A673 (cell line): Measurements from ENCODE around the gene STXBP4. TPM values are rescaled to one million over a fixed set of nuclear protein-coding genes. Genes with fewer than 3 reads are reported as not detected.

ENCODE experiments used
- BruUV-seq: library from RNA; stranded (reverse); fragments of 400-500 nt; replicated peaks from 2 replicates; lab custom pipeline; 2021; lab: Mats Ljungman, UMichigan
- CTCF ChIA-PET: fragments of 300-600 bp; sonication (Branson Sonifier 250); formaldehyde crosslinking; loops from one replicate; lab custom pipeline; 2022; ENCODE audit warnings: antibody characterized with exemption; lab: Charles Lee
- POLR2A ChIA-PET: fragments of 300-600 bp; sonication (Branson Sonifier 250); formaldehyde crosslinking; loops from one replicate; lab custom pipeline; 2022; ENCODE audit warnings: antibody characterized with exemption; ENCODE audit not compliant: low non-redundant PET; lab: Charles Lee
- DNase-seq: peaks from one replicate; pipeline ENCODE4 v3.0.0-alpha.2; 2015; ENCODE audit warnings: low spot score
- H3K27ac ChIP-seq: fragments of 200-600 bp; sonication (generic); 2 replicates; pipeline ENCODE4 v1.5.1; 2016; ENCODE audit warnings: mixed run types, low read depth, mild to moderate bottlenecking, mixed read lengths, antibody characterized with exemption, low read length; ENCODE audit not compliant: poor library complexity, severe bottlenecking
- H3K27me3 ChIP-seq: fragments of 200-600 bp; sonication (generic); replicated peaks from 2 replicates; pipeline ENCODE4 v1.6.1; 2017; ENCODE audit warnings: mixed run types, low read depth, mild to moderate bottlenecking, mixed read lengths, antibody characterized with exemption, low read length; ENCODE audit not compliant: insufficient read depth, poor library complexity
- H3K36me3 ChIP-seq: fragments of 200-600 bp; sonication (generic); 2 replicates; pipeline ENCODE4 v1.6.1; 2016; ENCODE audit warnings: mixed run types, mild to moderate bottlenecking, mixed read lengths, antibody characterized with exemption, low read length; ENCODE audit not compliant: insufficient read depth, poor library complexity, severe bottlenecking
- H3K4me1 ChIP-seq: fragments of 200-600 bp; sonication (generic); 2 replicates; pipeline ENCODE4 v1.6.1; 2017; ENCODE audit warnings: mixed run types, mild to moderate bottlenecking, mixed read lengths, antibody characterized with exemption, low read length; ENCODE audit not compliant: insufficient read depth, poor library complexity, severe bottlenecking
- H3K4me3 ChIP-seq: fragments of 200-600 bp; sonication (generic); 2 replicates; pipeline ENCODE4 v1.5.1; 2016; ENCODE audit warnings: low read depth, mixed run types, mild to moderate bottlenecking, mixed read lengths, low read length; ENCODE audit not compliant: poor library complexity, severe bottlenecking
- H3K9me3 ChIP-seq: fragments of 200-600 bp; sonication (generic); 2 replicates; pipeline ENCODE4 v1.6.1; 2016; ENCODE audit warnings: mixed run types, low read depth, mild to moderate bottlenecking, mixed read lengths, antibody characterized with exemption, low read length; ENCODE audit not compliant: poor library complexity, severe bottlenecking
- EZH2 ChIP-seq: fragments of 200-600 bp; sonication (generic); IDR thresholded peaks from 2 replicates; pipeline ENCODE4 v1.6.1; 2017; ENCODE audit warnings: borderline replicate concordance, low read depth, mild to moderate bottlenecking, mixed read lengths, antibody characterized with exemption, low read length; ENCODE audit not compliant: poor library complexity, severe bottlenecking
- intact Hi-C: fragments of 100-400 bp; cut with micrococcal nuclease; formaldehyde crosslinking; loops from one replicate; pipeline ENCODE4 v1.10.0; 2022; ENCODE audit not compliant: unreplicated experiment
- total RNA-seq: library from RNA; stranded (reverse); gene quantifications from 2 replicates; pipeline ENCODE4 v1.2.3, GENCODE V29; 2021
- TF ChIP-seq, protein P1 (sequence below): fragments of 300-800, 200-600 bp; sonication (generic); conservative IDR thresholded peaks from 2 replicates; pipeline ENCODE4 v1.5.1; 2017; ENCODE audit warnings: low read depth, mild to moderate bottlenecking, antibody characterized with exemption, low read length, moderate library complexity, mixed read lengths

Gene STXBP4
- total RNA-seq, 1 experiment from 2014 or later: 24.2 TPM

DNA sequence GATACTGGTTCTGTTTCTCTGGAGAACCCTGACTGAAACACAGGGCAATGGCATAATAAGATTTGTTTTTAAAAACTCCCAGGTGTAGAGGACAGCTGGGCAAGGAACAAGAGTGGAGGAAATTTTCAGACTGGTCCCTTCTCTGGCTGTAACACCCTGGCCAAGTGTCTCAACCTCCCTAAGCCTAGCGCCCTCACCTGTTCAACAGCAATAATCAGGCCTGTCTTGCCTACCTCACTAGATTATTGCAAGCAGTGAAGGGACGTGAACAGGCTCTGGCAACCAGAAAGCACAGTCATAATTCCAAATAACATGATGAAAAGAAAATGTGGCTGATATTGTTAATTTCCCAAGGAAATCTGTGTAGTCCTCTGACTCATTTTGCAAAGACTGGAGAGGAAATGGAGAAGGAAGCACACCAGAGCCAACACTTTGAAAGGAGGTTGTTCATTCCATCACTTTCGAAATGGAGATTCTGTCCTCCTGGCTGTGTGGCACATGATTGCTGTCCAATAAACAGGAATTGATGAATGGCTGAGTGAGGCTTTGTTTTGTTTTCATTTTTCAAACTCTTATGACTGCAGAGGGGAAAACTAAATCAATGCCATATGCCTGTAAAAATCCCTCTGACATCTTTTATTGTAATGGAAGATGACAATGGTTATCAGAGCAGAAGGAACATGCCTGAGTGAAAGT, 208.7 kb downstream of the STXBP4 start:
- Histone ChIP-seq H3K27ac (no peak overlapping the region), H3K36me3 (peaks cover 9% of the 10 kb centered on the region), H3K4me1 (peaks cover 28% of the 10 kb centered on the region), H3K27me3 (no peaks in the 10 kb centered on the region), H3K4me3 (no peak overlapping the region), H3K9me3 (peaks cover 14% of the 10 kb centered on the region)
- CTCF ChIA-PET: no interaction called here
- TF ChIP-seq, protein P1, sequence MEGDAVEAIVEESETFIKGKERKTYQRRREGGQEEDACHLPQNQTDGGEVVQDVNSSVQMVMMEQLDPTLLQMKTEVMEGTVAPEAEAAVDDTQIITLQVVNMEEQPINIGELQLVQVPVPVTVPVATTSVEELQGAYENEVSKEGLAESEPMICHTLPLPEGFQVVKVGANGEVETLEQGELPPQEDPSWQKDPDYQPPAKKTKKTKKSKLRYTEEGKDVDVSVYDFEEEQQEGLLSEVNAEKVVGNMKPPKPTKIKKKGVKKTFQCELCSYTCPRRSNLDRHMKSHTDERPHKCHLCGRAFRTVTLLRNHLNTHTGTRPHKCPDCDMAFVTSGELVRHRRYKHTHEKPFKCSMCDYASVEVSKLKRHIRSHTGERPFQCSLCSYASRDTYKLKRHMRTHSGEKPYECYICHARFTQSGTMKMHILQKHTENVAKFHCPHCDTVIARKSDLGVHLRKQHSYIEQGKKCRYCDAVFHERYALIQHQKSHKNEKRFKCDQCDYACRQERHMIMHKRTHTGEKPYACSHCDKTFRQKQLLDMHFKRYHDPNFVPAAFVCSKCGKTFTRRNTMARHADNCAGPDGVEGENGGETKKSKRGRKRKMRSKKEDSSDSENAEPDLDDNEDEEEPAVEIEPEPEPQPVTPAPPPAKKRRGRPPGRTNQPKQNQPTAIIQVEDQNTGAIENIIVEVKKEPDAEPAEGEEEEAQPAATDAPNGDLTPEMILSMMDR: peak; percentile 41; the same call in 1 of the 2 replicates
- no peak for TF ChIP-seq EZH2
- POLR2A ChIA-PET: no interaction called here
- BruUV-seq: no TSS peak
- intact Hi-C loops: no loop called here
- no peak for DNase-seq

DNA sequence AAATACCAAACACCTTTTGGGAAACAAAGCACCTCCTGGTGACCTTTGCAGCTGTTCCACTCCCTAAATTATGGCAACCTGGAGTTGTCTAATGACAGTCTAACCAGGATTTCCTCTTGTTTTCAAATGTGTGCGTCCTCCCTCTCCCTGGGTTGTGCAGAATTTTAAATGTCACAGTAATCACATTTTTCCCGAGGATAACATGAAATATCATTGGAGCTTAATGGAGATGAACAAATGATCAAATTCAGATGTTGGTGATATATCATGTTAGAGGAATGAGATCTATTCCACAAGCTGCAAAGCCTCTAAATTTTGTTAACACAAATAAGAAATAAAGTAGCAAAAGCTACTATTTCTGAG, 209.3 kb downstream of the STXBP4 start:
- no peak overlapping the region for H3K4me3 ChIP-seq
- peaks cover 9% of the 10 kb centered on the region for H3K36me3 ChIP-seq
- no TSS peak for BruUV-seq
- no peak for DNase-seq
- TF ChIP-seq, protein P1: no peak
- no peak for TF ChIP-seq EZH2
- H3K27ac ChIP-seq: no peak overlapping the region
- H3K4me1 ChIP-seq: peaks cover 25% of the 10 kb centered on the region
- H3K27me3 ChIP-seq: no peaks in the 10 kb centered on the region
- ChIA-PET POLR2A (no interaction called here), CTCF (no interaction called here)
- intact Hi-C loops: no loop called here
- peaks cover 18% of the 10 kb centered on the region for H3K9me3 ChIP-seq

DNA sequence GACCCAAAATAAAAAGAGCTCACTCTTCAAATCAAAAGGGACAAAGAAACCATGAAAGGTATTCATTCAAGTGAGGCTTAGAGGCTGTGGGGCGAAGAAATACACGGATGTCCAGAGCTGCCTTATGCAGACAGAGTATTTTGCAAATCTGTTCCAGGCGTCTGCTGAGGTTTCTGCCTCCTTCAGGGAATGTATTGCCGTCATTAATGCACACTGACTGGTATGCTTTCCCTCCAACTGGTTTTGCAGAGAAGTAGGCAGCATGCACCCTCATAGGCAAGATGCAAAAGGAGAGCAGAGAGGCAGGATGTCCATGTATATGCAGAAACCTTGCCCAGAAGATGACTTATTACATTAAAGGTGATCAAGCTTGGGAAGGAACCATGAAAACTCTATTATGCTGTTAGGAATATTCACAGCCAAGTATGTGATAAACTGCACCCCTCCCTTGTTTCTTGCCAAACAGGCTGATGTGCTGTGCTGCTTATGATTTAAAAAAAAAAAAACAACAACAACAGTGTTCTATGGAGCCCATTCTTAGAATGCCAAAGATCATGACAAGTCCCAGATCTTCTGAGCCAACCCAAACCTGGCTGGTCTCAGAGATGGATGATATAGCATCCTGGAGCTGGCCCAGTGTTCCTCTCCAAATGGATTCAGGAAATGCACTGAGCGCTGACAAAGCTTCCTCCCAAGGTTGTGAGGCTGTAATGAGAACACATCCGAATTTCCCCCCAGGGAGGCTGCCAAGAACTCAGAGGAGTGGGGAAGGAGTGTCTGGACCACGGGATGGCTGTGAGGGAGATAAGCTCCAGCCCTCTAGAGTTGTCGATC, 218.6 kb downstream of the STXBP4 start:
- ChIA-PET CTCF (no interaction called here), POLR2A (no interaction called here)
- no peaks in the 10 kb centered on the region for H3K36me3 ChIP-seq
- BruUV-seq: no TSS peak
- no peaks in the 10 kb centered on the region for H3K4me1 ChIP-seq
- no peak for DNase-seq
- intact Hi-C loops: no loop called here
- peaks cover 6% of the 10 kb centered on the region for H3K9me3 ChIP-seq
- no peak overlapping the region for H3K27ac ChIP-seq
- no peaks in the 10 kb centered on the region for H3K27me3 ChIP-seq
- H3K4me3 ChIP-seq: no peak overlapping the region
- TF ChIP-seq EZH2: no peak
- TF ChIP-seq, protein P1: no peak
